ENCODE data around the gene KCNQ1.

KCNQ1 gene

DNA sequence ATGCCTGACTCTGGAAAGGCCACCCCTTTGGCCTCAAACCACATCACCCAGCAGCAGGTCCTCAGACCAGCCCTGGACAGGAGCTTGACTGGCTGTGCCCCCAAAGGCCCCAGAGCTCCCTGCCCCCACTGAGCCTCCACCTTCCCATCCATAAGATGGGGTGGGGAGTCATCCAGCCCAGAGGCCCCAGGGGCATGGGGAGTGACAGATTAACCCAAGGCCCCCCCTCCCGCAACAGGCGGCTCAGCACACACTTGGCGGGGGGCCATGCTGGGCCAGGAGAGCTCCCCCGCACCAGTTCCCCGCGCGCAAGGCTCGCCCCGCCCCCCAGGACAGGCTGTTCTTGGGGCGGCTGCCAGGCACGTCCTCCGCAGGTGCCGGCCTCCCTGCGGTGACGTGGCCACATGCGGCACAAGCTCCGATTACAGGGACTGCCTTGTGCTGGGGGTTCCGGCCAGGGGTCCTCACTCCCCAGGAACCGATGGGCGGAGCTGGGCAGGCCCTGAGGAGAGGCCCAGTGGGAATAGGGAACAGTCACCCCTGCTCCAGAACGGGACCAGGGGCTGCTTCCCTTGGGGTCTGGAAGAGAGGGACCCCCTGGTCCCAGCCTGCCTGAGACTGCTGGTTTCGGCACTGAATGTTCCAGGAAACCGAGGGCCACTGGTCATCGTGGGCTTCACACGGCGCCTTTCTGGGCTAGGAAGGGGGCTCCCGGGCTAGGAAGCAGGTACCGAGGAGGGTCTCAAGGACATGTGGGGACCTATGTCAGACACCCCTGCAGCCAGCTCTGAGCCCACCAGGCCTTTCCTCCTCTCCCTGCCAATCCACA, 445.9 kb downstream of the KCNQ1 start:
- no peak for DNase-seq (ENCODE audit: low read depth in 2 of 2, low spot score in 1 of 2)

DNA sequence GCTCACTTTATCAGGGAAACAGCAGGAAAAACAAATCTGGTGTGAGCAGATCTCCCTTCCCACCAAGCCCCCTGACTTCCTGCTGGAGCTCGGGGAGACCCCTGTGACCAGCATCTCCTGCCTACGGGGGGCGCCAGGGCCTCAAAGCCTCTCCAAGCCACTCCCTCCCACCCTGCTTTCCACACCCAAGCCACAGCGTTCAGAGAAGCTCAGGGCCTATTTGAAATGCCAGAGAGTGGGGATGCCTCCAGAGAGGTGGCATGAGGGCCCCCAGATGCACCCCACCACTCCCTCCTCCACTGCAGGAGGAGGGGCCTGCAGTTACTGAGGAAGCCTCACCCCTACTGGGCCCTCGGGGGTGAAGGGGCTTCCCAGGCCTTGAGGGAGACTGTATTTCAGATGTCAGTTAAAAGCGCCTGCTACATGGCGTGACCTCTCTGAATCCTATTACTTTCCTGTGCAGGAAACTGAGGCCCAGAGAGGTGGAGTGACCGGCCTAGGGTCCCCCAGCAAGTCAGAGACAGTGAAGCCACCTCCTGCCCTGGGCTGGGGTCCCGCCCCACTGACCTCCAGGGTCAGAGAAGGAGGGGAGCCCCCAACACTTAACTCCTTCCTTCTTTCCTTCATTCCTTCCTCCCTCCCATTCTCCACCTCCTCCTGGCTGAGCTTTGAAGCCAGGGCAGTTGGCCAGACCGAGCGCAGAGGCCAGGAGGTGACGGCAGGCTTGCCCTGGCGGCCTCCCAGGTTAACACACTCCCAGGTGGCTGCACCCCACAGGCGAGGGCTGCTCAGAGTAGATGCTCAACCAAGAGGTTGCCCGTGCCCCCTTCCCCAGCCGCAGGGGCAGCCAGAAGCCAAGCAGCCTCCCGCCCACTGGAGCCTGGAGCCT, 446.8 kb downstream of the KCNQ1 start:
- no peak for DNase-seq (ENCODE audit: low read depth in 2 of 2, low spot score in 1 of 2)

GRCh38 chr11:2892215-2892966, 447.6 kb downstream of the KCNQ1 start:
- peak in 1 of 2 donors; percentile 32 for DNase-seq (ENCODE audit: low read depth in 2 of 2, low spot score in 1 of 2)

GRCh38 chr11:2892967-2893528, 448.2 kb downstream of the KCNQ1 start:
- no peak for DNase-seq (ENCODE audit: low read depth in 2 of 2, low spot score in 1 of 2)

DNA sequence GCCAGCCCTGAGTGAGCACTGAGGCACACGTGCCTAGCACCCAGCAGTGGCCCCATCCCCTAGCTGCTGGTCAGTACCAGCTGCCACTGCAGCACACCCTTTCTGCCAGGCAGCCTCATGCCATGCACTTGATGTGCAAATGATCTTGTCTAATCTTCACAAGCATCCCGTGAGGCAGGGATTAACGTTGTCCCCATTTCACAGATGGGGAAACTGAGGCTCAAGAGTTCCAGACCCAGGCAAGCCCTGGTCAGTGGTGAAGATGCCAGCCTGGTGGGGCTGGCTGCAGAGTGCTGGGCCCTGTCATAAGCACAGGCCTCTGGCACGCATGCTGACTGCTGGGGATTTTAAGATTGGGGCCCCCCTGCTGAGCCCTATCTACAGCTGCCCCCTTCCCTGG, 449.1 kb downstream of the KCNQ1 start:
- no peak for DNase-seq (ENCODE audit: low read depth in 2 of 2, low spot score in 1 of 2)

DNA sequence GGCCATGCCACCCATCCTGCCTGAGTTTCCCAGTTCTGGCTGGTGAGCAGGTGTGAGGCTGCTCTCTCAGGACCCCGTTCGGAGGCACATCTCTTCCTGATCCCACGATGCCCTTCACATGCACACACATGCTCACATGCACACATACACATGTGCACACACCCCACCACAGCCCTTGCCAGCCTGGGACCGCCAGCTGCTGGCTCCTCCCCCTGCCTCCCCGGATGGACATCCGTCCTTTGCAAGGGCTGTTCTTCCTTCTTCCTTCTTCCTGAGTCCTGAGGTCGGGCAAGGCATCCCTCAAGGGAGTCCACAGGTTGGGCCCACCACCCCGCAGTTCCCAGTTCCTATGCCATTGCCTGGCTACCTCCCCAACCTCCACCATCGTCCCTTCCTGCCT, 451.2 kb downstream of the KCNQ1 start:
- no peak for DNase-seq (ENCODE audit: low read depth in 2 of 2, low spot score in 1 of 2)

- no peak for DNase-seq (ENCODE audit: low read depth in 2 of 2, low spot score in 1 of 2)
Observed at GRCh38 chr11:2897048-2897447, 452.2 kb downstream of the KCNQ1 start.

GRCh38 chr11:2898366-2899079, 453.7 kb downstream of the KCNQ1 start:
- peak; percentile 33 to 37 for DNase-seq (ENCODE audit: low read depth in 2 of 2, low spot score in 1 of 2)

Measured in stimulated activated CD8-positive, alpha-beta memory T cell treated with anti-CD3 and anti-CD28 coated beads, Interleukin-4, amount 100 ng/mL, for 4 hours (primary cell).